GM23248 (cell line): Measurements from ENCODE around the gene XIRP1. TPM values are rescaled to one million over a fixed set of nuclear protein-coding genes. Genes with fewer than 3 reads are reported as not detected.

Experiments used
- DNase-seq: peaks from one replicate; pipeline ENCODE4 v3.0.0-alpha.2; 2015
- H2AFZ ChIP-seq: fragments of 200-600 bp; sonication (generic); 2 replicates; pipeline ENCODE4 v1.6.1; 2016; ENCODE audit warnings: antibody characterized with exemption
- H3F3A ChIP-seq: fragments of 200-600 bp; sonication (generic); 2 replicates; pipeline ENCODE4 v1.6.1; 2016; ENCODE audit warnings: mild to moderate bottlenecking, antibody characterized with exemption, mixed run types; ENCODE audit not compliant: insufficient read depth
- H3K27ac ChIP-seq: fragments of 200-600 bp; sonication (generic); 2 replicates; pipeline ENCODE4 v1.5.1; 2016; ENCODE audit warnings: mild to moderate bottlenecking
- H3K27me3 ChIP-seq: fragments of 200-600 bp; sonication (generic); replicated peaks from 2 replicates; pipeline ENCODE4 v1.6.1; 2016; ENCODE audit warnings: mild to moderate bottlenecking; ENCODE audit not compliant: insufficient read depth
- H3K36me3 ChIP-seq: fragments of 200-600 bp; sonication (generic); 2 replicates; pipeline ENCODE4 v1.6.1; 2016; ENCODE audit warnings: low read depth, mild to moderate bottlenecking
- H3K4me1 ChIP-seq: fragments of 200-600 bp; sonication (generic); 2 replicates; pipeline ENCODE4 v1.6.1; 2016; ENCODE audit warnings: mild to moderate bottlenecking; ENCODE audit not compliant: insufficient read depth
- H3K4me2 ChIP-seq: fragments of 200-600 bp; sonication (generic); one replicate; pipeline ENCODE4 v1.6.1; 2016; ENCODE audit warnings: mild to moderate bottlenecking; ENCODE audit not compliant: unreplicated experiment
- H3K4me3 ChIP-seq: fragments of 200-600 bp; sonication (generic); 2 replicates; pipeline ENCODE4 v1.5.1; 2016; ENCODE audit warnings: mild to moderate bottlenecking
- H3K79me2 ChIP-seq: fragments of 200-600 bp; sonication (generic); 2 replicates; pipeline ENCODE4 v1.6.1; 2016; ENCODE audit warnings: mild to moderate bottlenecking; ENCODE audit not compliant: insufficient read depth
- H3K9ac ChIP-seq: fragments of 200-600 bp; sonication (generic); 2 replicates; pipeline ENCODE4 v1.6.1; 2016; ENCODE audit warnings: mild to moderate bottlenecking
- H3K9me2 ChIP-seq: fragments of 200-600 bp; sonication (generic); 2 replicates; pipeline ENCODE4 v1.6.1; 2016; ENCODE audit warnings: mixed run types, mild to moderate bottlenecking, moderate library complexity; ENCODE audit not compliant: insufficient read depth
- H3K9me3 ChIP-seq: fragments of 200-600 bp; sonication (generic); one replicate; pipeline ENCODE4 v1.6.1; 2017; ENCODE audit warnings: low read depth
- H4K20me1 ChIP-seq: fragments of 200-600 bp; sonication (generic); 2 replicates; pipeline ENCODE4 v1.6.0; 2016; ENCODE audit not compliant: insufficient read depth
- EZH2 ChIP-seq: fragments of 200-600 bp; sonication (generic); IDR thresholded peaks from 2 replicates; pipeline ENCODE4 v1.6.1; 2018; ENCODE audit warnings: antibody characterized with exemption, mild to moderate bottlenecking; ENCODE audit not compliant: insufficient read depth, poor library complexity, severe bottlenecking
- EZH2phosphoT487 ChIP-seq: fragments of 200-600 bp; sonication (generic); IDR thresholded peaks from 2 replicates; pipeline ENCODE4 v1.6.1; 2018; ENCODE audit warnings: antibody characterized with exemption, moderate library complexity, mild to moderate bottlenecking, low read depth; ENCODE audit not compliant: insufficient read depth
- WGBS, 2 experiments: methylation state at CpG; one replicate each; pipeline ENCODE4 v1.1.6; 2015 to 2017; ENCODE audit warnings: low lambda C conversion rate in 2 of 2, low coverage in 1 of 2; ENCODE audit errors: missing lambda C conversion rate in 2 of 2; 5-methylcytosine and 5-hydroxymethylcytosine counted together
- in situ Hi-C: fragments of 300-500 bp; cut with MboI; formaldehyde crosslinking; loops from 2 replicates; pipeline ENCODE4 v1.15.0; 2020
- polyA plus RNA-seq: library from polyadenylated mRNA; unstranded; fragments of >200 nt; fragmentation: Nextera tagmentation; extraction: Ambion mirVana; gene quantifications from 2 replicates; pipeline ENCODE4 v1.2.1, GENCODE V29; 2016
- total RNA-seq: library from RNA; depleted of rRNA; stranded (reverse); fragments of >200 nt; shearing (Covaris generic); gene quantifications from 2 replicates; pipeline ENCODE4 v1.2.3, GENCODE V29; 2014

Gene XIRP1
- total and polyA plus RNA-seq, 2 experiments from 2014 or later, result not detected

GRCh38 chr3:39191773-39192172 lies 622 bp downstream of the XIRP1 start:
- Histone ChIP-seq H3K9ac (no peak overlapping the region), H3K4me1 (no peaks in the 10 kb centered on the region), H3K9me3 (no peaks in the 10 kb centered on the region), H3K36me3 (no peaks in the 10 kb centered on the region), H4K20me1 (no peaks in the 10 kb centered on the region), H3K27me3 (no peaks in the 10 kb centered on the region), H3K9me2 (no peaks in the 10 kb centered on the region), H2AFZ (no peak overlapping the region), H3K4me2 (no peak overlapping the region), H3K79me2 (no peaks in the 10 kb centered on the region), H3F3A (no peaks in the 10 kb centered on the region), H3K27ac (no peak overlapping the region), H3K4me3 (no peak overlapping the region)
- 75 to 79% methylated on average over 3 of the region's 3 CpGs for WGBS, 2 experiments
- TF ChIP-seq EZH2, result no peak
- no peak for TF ChIP-seq EZH2phosphoT487
- DNase-seq, result no peak
- in situ Hi-C loops, result no loop called here

GRCh38 chr3:39191111-39191510 lies 1.3 kb downstream of the XIRP1 start:
- H2AFZ ChIP-seq, result no peak overlapping the region
- no peak overlapping the region for H3K9ac ChIP-seq
- H4K20me1 ChIP-seq, result no peaks in the 10 kb centered on the region
- in situ Hi-C loops, result no loop called here
- no peak overlapping the region for H3K27ac ChIP-seq
- DNase-seq, result no peak
- no peak overlapping the region for H3K4me3 ChIP-seq
- H3K27me3 ChIP-seq, result no peaks in the 10 kb centered on the region
- no peaks in the 10 kb centered on the region for H3K4me1 ChIP-seq
- no peaks in the 10 kb centered on the region for H3F3A ChIP-seq
- no peaks in the 10 kb centered on the region for H3K9me3 ChIP-seq
- H3K9me2 ChIP-seq, result no peaks in the 10 kb centered on the region
- WGBS, 2 experiments, result 96% methylated on average over 1 of the region's 1 CpG; no CpG with 5 or more reads in 1 of the 2 experiments
- H3K36me3 ChIP-seq, result no peaks in the 10 kb centered on the region
- TF ChIP-seq EZH2, result no peak
- H3K4me2 ChIP-seq, result no peak overlapping the region
- no peaks in the 10 kb centered on the region for H3K79me2 ChIP-seq

- DNase-seq, result no peak
- TF ChIP-seq EZH2, result no peak
- no peak for TF ChIP-seq EZH2phosphoT487
Measured at GRCh38 chr3:39190281-39191025, 1.9 kb downstream of the XIRP1 start.

GRCh38 chr3:39189959-39190269 lies 2.5 kb downstream of the XIRP1 start:
- no peaks in the 10 kb centered on the region for H3F3A ChIP-seq
- in situ Hi-C loops, result no loop called here
- H3K4me2 ChIP-seq, result no peak overlapping the region
- no peaks in the 10 kb centered on the region for H4K20me1 ChIP-seq
- no peaks in the 10 kb centered on the region for H3K9me3 ChIP-seq
- no peak for TF ChIP-seq EZH2
- no peak for TF ChIP-seq EZH2phosphoT487
- DNase-seq, result peak; percentile 82
- WGBS, 2 experiments, result 30 to 36% methylated on average over 5 of the region's 5 CpGs
- no peaks in the 10 kb centered on the region for H3K36me3 ChIP-seq
- H3K9ac ChIP-seq, result no peak overlapping the region
- no peaks in the 10 kb centered on the region for H3K4me1 ChIP-seq
- H3K4me3 ChIP-seq, result no peak overlapping the region
- no peak overlapping the region for H2AFZ ChIP-seq
- no peak overlapping the region for H3K27ac ChIP-seq
- H3K27me3 ChIP-seq, result no peaks in the 10 kb centered on the region
- H3K9me2 ChIP-seq, result no peaks in the 10 kb centered on the region
- no peaks in the 10 kb centered on the region for H3K79me2 ChIP-seq

More at GRCh38 chr3:39190281-39191025, 1.9 kb downstream of the XIRP1 start:
- Histone ChIP-seq H3K27me3 (no peaks in the 10 kb centered on the region), H3K36me3 (no peaks in the 10 kb centered on the region), H3K4me2 (no peak overlapping the region), H3K27ac (no peak overlapping the region), H4K20me1 (no peaks in the 10 kb centered on the region), H3K9me2 (no peaks in the 10 kb centered on the region), H3F3A (no peaks in the 10 kb centered on the region), H3K79me2 (no peaks in the 10 kb centered on the region), H3K4me3 (no peak overlapping the region), H3K4me1 (no peaks in the 10 kb centered on the region), H3K9ac (no peak overlapping the region), H2AFZ (no peak overlapping the region), H3K9me3 (no peaks in the 10 kb centered on the region)
- in situ Hi-C loops, result no loop called here
- 63% methylated on average over 7 of the region's 7 CpGs for WGBS, 2 experiments
